GM23338 (cell line): Measurements from ENCODE around the gene WWC1. TPM values are rescaled to one million over a fixed set of nuclear protein-coding genes. Genes with fewer than 3 reads are reported as not detected.
"Not testable (repeated sequence)": the region's sequence is repeated elsewhere in the genome, so short reads cannot be mapped to it uniquely, and the experiment has no call there.

Experiments used
- ATAC-seq: fragments of 200-7000 bp; cut with Tn5 transposase; 3 replicates; pipeline ENCODE4 v1.9.1; 2020
- DNase-seq: peaks from one replicate; pipeline ENCODE4 v3.0.0-alpha.2; 2015; ENCODE audit warnings: low spot score
- H2AFZ ChIP-seq: fragments of 200-600 bp; sonication (generic); 2 replicates; pipeline ENCODE4 v1.8.0; 2016; ENCODE audit warnings: antibody characterized with exemption, mild to moderate bottlenecking, moderate library complexity
- H3F3A ChIP-seq: fragments of 200-600 bp; sonication (generic); replicated peaks from 2 replicates; pipeline ENCODE4 v1.8.0; 2017; ENCODE audit warnings: antibody characterized with exemption, mixed run types, low read depth
- H3K27ac ChIP-seq: fragments of 200-600 bp; sonication (generic); 2 replicates; pipeline ENCODE4 v1.6.1; 2016; ENCODE audit warnings: low read depth
- H3K27me3 ChIP-seq: fragments of 200-600 bp; sonication (generic); 2 replicates; pipeline ENCODE4 v1.8.0; 2016; ENCODE audit warnings: mild to moderate bottlenecking, mixed run types, moderate library complexity; ENCODE audit not compliant: insufficient read depth
- H3K36me3 ChIP-seq: fragments of 200-600 bp; sonication (generic); 2 replicates; pipeline ENCODE4 v1.8.0; 2016; ENCODE audit warnings: mild to moderate bottlenecking; ENCODE audit not compliant: insufficient read depth
- H3K4me1 ChIP-seq: fragments of 200-600 bp; sonication (generic); 2 replicates; pipeline ENCODE4 v1.8.0; 2016; ENCODE audit warnings: mild to moderate bottlenecking, moderate library complexity; ENCODE audit not compliant: insufficient read depth
- H3K4me2 ChIP-seq: fragments of 200-600 bp; sonication (generic); 2 replicates; pipeline ENCODE4 v1.7.1; 2017; ENCODE audit warnings: mixed run types
- H3K4me3 ChIP-seq: fragments of 200-600 bp; sonication (generic); 2 replicates; pipeline ENCODE4 v1.6.1; 2016; ENCODE audit warnings: mixed run types
- H3K79me2 ChIP-seq: fragments of 200-600 bp; sonication (generic); replicated peaks from 2 replicates; pipeline ENCODE4 v1.8.0; 2017; ENCODE audit warnings: mild to moderate bottlenecking; ENCODE audit not compliant: insufficient read depth
- H3K9me2 ChIP-seq: fragments of 200-600 bp; sonication (generic); 2 replicates; pipeline ENCODE4 v1.8.0; 2017; ENCODE audit not compliant: insufficient read depth
- H4K20me1 ChIP-seq: fragments of 200-600 bp; sonication (generic); replicated peaks from 2 replicates; pipeline ENCODE4 v1.8.0; 2017; ENCODE audit warnings: mild to moderate bottlenecking; ENCODE audit not compliant: insufficient read depth
- H3K27ac Mint-ChIP-seq: 2 replicates; pipeline ENCODE4 v1.8.0; 2020; ENCODE audit warnings: inconsistent platforms, mild to moderate bottlenecking, moderate library complexity, mixed read lengths
- H3K27me3 Mint-ChIP-seq: 3 replicates; pipeline ENCODE4 v1.8.0; 2022; ENCODE audit warnings: low read depth, mild to moderate bottlenecking, moderate library complexity, mixed read lengths, inconsistent platforms; ENCODE audit not compliant: insufficient read depth, poor library complexity
- H3K36me3 Mint-ChIP-seq: 3 replicates; pipeline ENCODE4 v1.8.0; 2021; ENCODE audit warnings: low read depth, mild to moderate bottlenecking, inconsistent platforms, moderate library complexity, mixed read lengths
- H3K4me1 Mint-ChIP-seq: 3 replicates; pipeline ENCODE4 v1.8.0; 2020; ENCODE audit warnings: mild to moderate bottlenecking, inconsistent platforms, mixed read lengths
- H3K4me3 Mint-ChIP-seq: 3 replicates; pipeline ENCODE4 v1.8.0; 2021; ENCODE audit warnings: moderate library complexity, mild to moderate bottlenecking, inconsistent platforms, mixed read lengths
- H3K9me3 Mint-ChIP-seq: 3 replicates; pipeline ENCODE4 v1.8.0; 2020; ENCODE audit warnings: moderate library complexity, mild to moderate bottlenecking, inconsistent platforms, mixed read lengths
- CREB1 ChIP-seq: fragments of 250-450 bp; sonication (Bioruptor Pico); IDR thresholded peaks from 2 replicates; pipeline ENCODE4 v1.5.0; 2020; ENCODE audit warnings: low read depth, mild to moderate bottlenecking, moderate library complexity
- CTCF ChIP-seq, 2 experiments: fragments of 200-600 bp in 1 of 2; sonication (generic) in 1 of 2; conservative IDR thresholded peaks; 2 replicates each; pipeline versions ENCODE4 v1.5.1 to v1.6.1; 2016 to 2017; ENCODE audit warnings: antibody characterized with exemption in 2 of 2, low read depth in 2 of 2, mild to moderate bottlenecking in 2 of 2, moderate library complexity in 1 of 2
- ETS1 ChIP-seq: IDR thresholded peaks from 2 replicates; pipeline ENCODE4 v1.6.1; 2016; ENCODE audit warnings: antibody characterized with exemption
- EZH2phosphoT487 ChIP-seq: fragments of 200-600 bp; sonication (generic); IDR thresholded peaks from one replicate; pipeline ENCODE4 v1.8.1; 2018; ENCODE audit warnings: antibody characterized with exemption; ENCODE audit not compliant: unreplicated experiment
- NANOG ChIP-seq: IDR thresholded peaks from 2 replicates; pipeline ENCODE4 v1.6.1; 2016; ENCODE audit warnings: antibody characterized with exemption, borderline replicate concordance
- polyA plus RNA-seq: library from polyadenylated mRNA; unstranded; fragments of >200 nt; fragmentation: Nextera tagmentation; extraction: Ambion mirVana; gene quantifications from 2 replicates; pipeline ENCODE4 v1.2.1, GENCODE V29; 2016
- total RNA-seq: library from RNA; depleted of rRNA; stranded (reverse); fragments of >200 nt; shearing (Covaris generic); gene quantifications from 2 replicates; pipeline ENCODE4 v1.2.3, GENCODE V29; 2014

Gene WWC1
- total and polyA plus RNA-seq, 2 experiments from 2014 or later = 25.4 to 27.8 TPM

GRCh38 chr5:168337361-168337760 lies 45.9 kb downstream of the WWC1 start:
- Histone ChIP-seq H3K27me3 (no peaks in the 10 kb centered on the region), H3F3A (0 out of 2 replicates have a peak, but pooled peaks cover 3% of the 10 kb centered on the region), H3K27ac (no peak overlapping the region), H3K4me1 (peaks cover 37% of the 10 kb centered on the region), H3K4me2 (no peak overlapping the region), H3K4me3 (no peak overlapping the region), H3K36me3 (no peaks in the 10 kb centered on the region), H4K20me1 (peaks cover 20% of the 10 kb centered on the region), H3K79me2 (peaks cover 64% of the 10 kb centered on the region), H3K9me2 (0 out of 2 replicates have a peak, but pooled peaks cover under 1% of the 10 kb centered on the region), H2AFZ (no peak overlapping the region)
- ATAC-seq = no peak
- Mint-ChIP-seq H3K9me3 (no peaks in the 10 kb centered on the region), H3K4me1 (peaks cover 76% of the 10 kb centered on the region), H3K27ac (no peak overlapping the region), H3K36me3 (peaks cover 6% of the 10 kb centered on the region; the same call in 1 of the 3 replicates), H3K27me3 (peaks cover 20% of the 10 kb centered on the region), H3K4me3 (no peak overlapping the region)
- DNase-seq = no peak
- TF ChIP-seq EZH2phosphoT487 = no peak
- no peak for TF ChIP-seq CREB1
- TF ChIP-seq NANOG = no peak

- Histone ChIP-seq H3K79me2 (peaks cover 68% of the 10 kb centered on the region), H3K27me3 (no peaks in the 10 kb centered on the region), H3K36me3 (no peaks in the 10 kb centered on the region), H3K4me1 (peaks cover 28% of the 10 kb centered on the region), H3K9me2 (0 out of 2 replicates have a peak, but pooled peaks cover 3% of the 10 kb centered on the region), H3K4me2 (0 out of 2 replicates have a peak overlapping the region, but pooled peaks have one; percentile 21), H3K27ac (peak overlapping the region; percentile 67), H2AFZ (no peak overlapping the region), H3K4me3 (no peak overlapping the region), H4K20me1 (peaks cover 20% of the 10 kb centered on the region), H3F3A (0 out of 2 replicates have a peak, but pooled peaks cover 2% of the 10 kb centered on the region)
- Mint-ChIP-seq H3K9me3 (no peaks in the 10 kb centered on the region), H3K27ac (no peak overlapping the region), H3K4me3 (no peak overlapping the region; the same call in 2 of the 3 replicates), H3K4me1 (peaks cover 65% of the 10 kb centered on the region), H3K27me3 (peaks cover 16% of the 10 kb centered on the region), H3K36me3 (peaks cover 17% of the 10 kb centered on the region)
- DNase-seq (peak; percentile 90), ATAC-seq (peak; percentile 65)
- TF ChIP-seq CREB1 (no peak), ETS1 (no peak), CTCF (conservative IDR thresholded peaks at IDR 0.05; ENCODE audit: low read depth in 2 of 2) (peak; percentile 62 to 72)
Measured at GRCh38 chr5:168339109-168339771, 47.8 kb downstream of the WWC1 start.

- not testable (repeated sequence) for H3K4me2 ChIP-seq, H3F3A ChIP-seq, H3K9me2 ChIP-seq, H3K4me3 Mint-ChIP-seq, H3K4me3 ChIP-seq, H3K27me3 ChIP-seq, H3K36me3 ChIP-seq, DNase-seq, ATAC-seq, H3K27ac Mint-ChIP-seq, H3K9me3 Mint-ChIP-seq, H2AFZ ChIP-seq
- Mint-ChIP-seq H3K27me3 (peaks cover 14% of the 10 kb centered on the region), H3K4me1 (peaks cover 65% of the 10 kb centered on the region), H3K36me3 (peaks cover 17% of the 10 kb centered on the region)
- Histone ChIP-seq H3K27ac (peak overlapping the region; percentile 67; the same call in 1 of the 2 replicates), H3K79me2 (peaks cover 69% of the 10 kb centered on the region), H3K4me1 (peaks cover 27% of the 10 kb centered on the region), H4K20me1 (peaks cover 20% of the 10 kb centered on the region)
Measured at GRCh38 chr5:168339772-168340140, 48.3 kb downstream of the WWC1 start.
